A549 (cell line): ENCODE measurements around the gene MCOLN2. TPM values are rescaled to one million over a fixed set of nuclear protein-coding genes. Genes with fewer than 3 reads are reported as not detected.

Experiments
- ATAC-seq, 2 experiments: fragments of 200-7000 bp in 1 of 2; fragments of >200 bp in 1 of 2; cut with Nextera tagmentation in 1 of 2; cut with Tn5 transposase in 1 of 2; 3 replicates each; pipeline versions ENCODE4 v1.8.0 to v1.9.1; 2018 to 2020; ENCODE audit warnings: mild to moderate bottlenecking in 1 of 2, moderate library complexity in 1 of 2
- CTCF ChIA-PET: fragments of 300-600 bp; sonication (Branson Sonifier 250); formaldehyde crosslinking; extraction: SDS; loops from one replicate; lab custom pipeline; 2021; ENCODE audit warnings: antibody characterized with exemption, inconsistent platforms; lab: Yijun Ruan, JAX
- POLR2A ChIA-PET: fragments of 350-600 bp; formaldehyde crosslinking; extraction: SDS; loops from one replicate; lab custom pipeline; 2021; ENCODE audit warnings: antibody characterized with exemption, inconsistent platforms; lab: Yijun Ruan, JAX
- DNase-seq, 2 experiments: peaks; one replicate each; pipeline versions ENCODE4 v3.0.0 to v3.0.0-alpha.2; 2011 to 2016; ENCODE audit warnings: low read depth in 1 of 2, low spot score in 1 of 2
- FAIRE-seq: peaks from 2 replicates; lab custom pipeline; 2011; peaks lifted over from hg19 to GRCh38; lab: Jason Lieb, UNC
- H3K27ac ChIP-seq, 2 experiments: fragments of >200 bp; sonication (Bioruptor Twin); formaldehyde crosslinking; 3 replicates each; pipeline ENCODE4 v1.5.1; 2016 to 2017
- H3K4me1 ChIP-seq: fragments of >200 bp; sonication (Bioruptor Twin); formaldehyde crosslinking; 3 replicates; pipeline ENCODE4 v1.6.1; 2016
- H3K4me2 ChIP-seq: fragments of >200 bp; sonication (Bioruptor Twin); formaldehyde crosslinking; 3 replicates; pipeline ENCODE4 v1.6.1; 2016
- H3K4me3 ChIP-seq: fragments of >200 bp; sonication (Bioruptor Twin); formaldehyde crosslinking; 3 replicates; pipeline ENCODE4 v1.5.1; 2016
- H3K9me3 ChIP-seq: fragments of >200 bp; sonication (Bioruptor Twin); formaldehyde crosslinking; 3 replicates; pipeline ENCODE4 v1.6.1; 2016
- ATOH8 ChIP-seq: fragments of 250-450 bp; sonication (Bioruptor Pico); IDR thresholded peaks from 2 replicates; pipeline ENCODE4 v1.5.0; 2020; ENCODE audit warnings: low read depth, mild to moderate bottlenecking, moderate library complexity
- BCL3 ChIP-seq: fragments of >200 bp; sonication (Bioruptor Twin); formaldehyde crosslinking; IDR thresholded peaks from 3 replicates; pipeline ENCODE4 v1.6.1; 2016
- CBX8 ChIP-seq: fragments of 200-600 bp; sonication (generic); IDR thresholded peaks from 2 replicates; pipeline ENCODE4 v1.6.1; 2016
- CHD2 ChIP-seq: fragments of 150-350 bp; IDR thresholded peaks from 2 replicates; pipeline ENCODE4 v1.6.1; 2014; ENCODE audit warnings: low read length; ENCODE audit not compliant: partially characterized antibody
- CHD4 ChIP-seq: fragments of 200-600 bp; sonication (generic); IDR thresholded peaks from 2 replicates; pipeline ENCODE4 v1.6.1; 2016; ENCODE audit warnings: antibody characterized with exemption, mild to moderate bottlenecking, borderline replicate concordance
- CTCF ChIP-seq: fragments of >200 bp; sonication (Bioruptor Twin); formaldehyde crosslinking; IDR thresholded peaks from 3 replicates; pipeline ENCODE4 v1.5.1; 2016
- E2F6 ChIP-seq: IDR thresholded peaks from 2 replicates; pipeline ENCODE4 v1.6.1; 2012; ENCODE audit warnings: low read depth, borderline replicate concordance
- EHMT2 ChIP-seq: fragments of 200-600 bp; sonication (generic); IDR thresholded peaks from 2 replicates; pipeline ENCODE4 v1.6.1; 2016; ENCODE audit warnings: antibody characterized with exemption, low read depth, mild to moderate bottlenecking, moderate library complexity
- ESRRA ChIP-seq: fragments of 150-350 bp; IDR thresholded peaks from 2 replicates; pipeline ENCODE4 v1.6.1; 2014; ENCODE audit warnings: mild to moderate bottlenecking, low read length, borderline replicate concordance
- FOSL2 ChIP-seq, 2 experiments: fragments of 450-650 bp in 1 of 2; fragments of >200 bp in 1 of 2; sonication (Bioruptor Twin) in 1 of 2; formaldehyde crosslinking; IDR thresholded peaks; 2 replicates each; pipeline versions ENCODE4 v1.5.0 to v1.6.1; 2016 to 2020; ENCODE audit warnings: mild to moderate bottlenecking in 1 of 2, moderate library complexity in 1 of 2
- FOXS1 ChIP-seq: fragments of 250-450 bp; sonication (Bioruptor Pico); IDR thresholded peaks from 2 replicates; pipeline ENCODE4 v1.5.0; 2020; ENCODE audit warnings: mild to moderate bottlenecking, moderate library complexity
- HDAC2 ChIP-seq: fragments of 200-600 bp; sonication (generic); IDR thresholded peaks from 2 replicates; pipeline ENCODE4 v1.6.1; 2016
- HOXB13 ChIP-seq: fragments of 250-450 bp; sonication (Bioruptor Pico); IDR thresholded peaks from 2 replicates; pipeline ENCODE4 v1.5.0; 2020; ENCODE audit warnings: low read depth, mild to moderate bottlenecking, moderate library complexity
- JUNB ChIP-seq: fragments of >200 bp; sonication (Bioruptor Twin); formaldehyde crosslinking; IDR thresholded peaks from 2 replicates; pipeline ENCODE4 v1.6.1; 2016
- KDM1A ChIP-seq: fragments of 200-600 bp; sonication (generic); IDR thresholded peaks from 2 replicates; pipeline ENCODE4 v1.6.1; 2016; ENCODE audit warnings: low read depth, mild to moderate bottlenecking
- KDM5A ChIP-seq: fragments of 200-600 bp; sonication (generic); IDR thresholded peaks from 2 replicates; pipeline ENCODE4 v1.6.1; 2016; ENCODE audit warnings: antibody characterized with exemption, mild to moderate bottlenecking
- MAFK ChIP-seq: fragments of 450-650 bp; IDR thresholded peaks from 2 replicates; pipeline ENCODE4 v1.6.1; 2014; ENCODE audit not compliant: partially characterized antibody
- MAX ChIP-seq: IDR thresholded peaks from 2 replicates; pipeline ENCODE4 v1.6.1; 2012
- MYC ChIP-seq: IDR thresholded peaks from 2 replicates; pipeline ENCODE4 v1.6.1; 2012; ENCODE audit warnings: mild to moderate bottlenecking, inconsistent platforms, low read length, improper control_type of control experiment, borderline replicate concordance
- PHF8 ChIP-seq: fragments of 200-600 bp; sonication (generic); IDR thresholded peaks from 2 replicates; pipeline ENCODE4 v1.6.1; 2016; ENCODE audit warnings: low read depth, mild to moderate bottlenecking, antibody characterized with exemption, moderate library complexity, borderline replicate concordance
- POLR2A ChIP-seq: IDR thresholded peaks from 2 replicates; pipeline ENCODE4 v1.6.1; 2012; ENCODE audit warnings: mild to moderate bottlenecking, low read length
- RARB ChIP-seq: fragments of 250-450 bp; sonication (Bioruptor Pico); IDR thresholded peaks from 2 replicates; pipeline ENCODE4 v1.8.0; 2021; ENCODE audit warnings: mild to moderate bottlenecking, moderate library complexity
- SMC3 ChIP-seq: fragments of >200 bp; sonication (Bioruptor Twin); formaldehyde crosslinking; IDR thresholded peaks from 3 replicates; pipeline ENCODE4 v1.6.1; 2018; ENCODE audit warnings: inconsistent platforms
- TP53 ChIP-seq: fragments of 250-450 bp; sonication (Bioruptor Pico); IDR thresholded peaks from 2 replicates; pipeline ENCODE4 v1.5.0; 2021; ENCODE audit warnings: mild to moderate bottlenecking, moderate library complexity
- ZSCAN20 ChIP-seq: fragments of 250-450 bp; sonication (Bioruptor Pico); IDR thresholded peaks from 2 replicates; pipeline ENCODE4 v1.8.0; 2022; ENCODE audit warnings: mild to moderate bottlenecking, moderate library complexity
- WGBS: methylation state at CpG from one replicate; pipeline ENCODE4 v1.1.6; 2017; ENCODE audit errors: missing lambda C conversion rate; 5-methylcytosine and 5-hydroxymethylcytosine counted together
- polyA plus RNA-seq, 4 experiments: library from polyadenylated mRNA; depleted of rRNA in 3 of 4; stranded (reverse); fragments of >200 nt; fragmentation: RNase III in 1 of 4; extraction: RNeasy Plus Mini Kit Qiagen cat#74134 plus additional on column Dnase treatment in 1 of 4; gene quantifications; 2 replicates in 3 of 4; 3 replicates in 1 of 4; pipeline ENCODE4 v1.2.3, GENCODE V29; 2011 to 2017

MCOLN2 gene
- polyA plus RNA-seq, 2 of the 4 experiments (the other 2 are of a cell fraction): 3.1 to 4.6 TPM

DNA sequence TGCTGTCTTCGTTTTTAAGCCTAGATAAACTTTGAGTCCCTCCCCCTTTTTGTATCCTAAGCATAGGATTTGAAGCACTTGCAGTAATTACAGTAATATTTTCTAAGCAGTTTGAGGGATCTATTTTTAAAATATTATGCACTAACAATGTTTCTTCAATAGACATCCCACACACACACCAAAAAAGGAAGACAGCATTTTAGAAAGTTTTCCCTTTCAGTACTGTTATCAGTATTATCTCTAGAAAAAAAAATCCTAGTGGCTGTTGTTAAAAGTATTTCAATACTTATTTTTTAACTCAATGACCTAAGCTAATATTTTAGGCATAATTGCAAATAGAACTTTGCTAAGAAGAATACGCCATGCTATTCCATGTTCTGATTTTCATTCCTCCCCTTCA lies 36.3 kb upstream of the MCOLN2 start:
- H3K4me1 ChIP-seq: no peaks in the 10 kb centered on the region
- POLR2A ChIA-PET: no interaction called here
- CTCF ChIA-PET: interaction anchor here (1.7 kb wide), 1 partner anchor 89 kb away, joined by 10 read pairs; no protein-coding TSS in a partner anchor
- FAIRE-seq (no peak), ATAC-seq (no peak), DNase-seq (no peak)
- H3K4me3 ChIP-seq: no peak overlapping the region
- 54% methylated on average over 2 of the region's 2 CpGs for WGBS
- TF ChIP-seq BCL3 (no peak), TP53 (CRISPR knock-in tag) (no peak), ATOH8 (CRISPR knock-in tag) (no peak), MYC (no peak), MAX (no peak)
- TF ChIP-seq, all 56 proteins: peak for 0
- H3K27ac ChIP-seq: no peak overlapping the region
- no peaks in the 10 kb centered on the region for H3K9me3 ChIP-seq
- no peak overlapping the region for H3K4me2 ChIP-seq

- no peak for ATAC-seq
- no peak for DNase-seq
- ChIA-PET CTCF (interaction anchor here (1.0 kb wide), 1 partner anchor 86 kb away, joined by 4 read pairs; no protein-coding TSS in a partner anchor), POLR2A (no interaction called here)
- FAIRE-seq: no peak
- Histone ChIP-seq H3K4me3 (no peak overlapping the region), H3K4me2 (no peak overlapping the region), H3K4me1 (no peaks in the 10 kb centered on the region), H3K9me3 (no peaks in the 10 kb centered on the region), H3K27ac (no peak overlapping the region)
- TF ChIP-seq CHD2 (no peak), SMC3 (no peak), E2F6 (no peak), KDM1A (no peak), HOXB13 (CRISPR knock-in tag) (no peak), FOSL2 (IDR thresholded peaks at IDR 0.05) (no peak), FOSL2 (CRISPR knock-in tag; IDR thresholded peaks at IDR 0.05) (no peak), FOXS1 (CRISPR knock-in tag) (no peak), PHF8 (no peak), TP53 (CRISPR knock-in tag) (no peak), HDAC2 (no peak), RARB (no peak), ZSCAN20 (no peak), POLR2A (no peak), MAFK (no peak), CBX8 (no peak), KDM5A (no peak), EHMT2 (no peak), JUNB (no peak), CHD4 (no peak)
- TF ChIP-seq, all 56 proteins: peak for 0
These were observed 33.6 kb upstream of the MCOLN2 start for GRCh38 chr1:85030536-85030935.

GRCh38 chr1:85028151-85028550 lies 31.2 kb upstream of the MCOLN2 start:
- WGBS: 77% methylated on average over 3 of the region's 3 CpGs
- no peaks in the 10 kb centered on the region for H3K4me1 ChIP-seq
- H3K27ac ChIP-seq: no peak overlapping the region
- ATAC-seq: no peak
- no peaks in the 10 kb centered on the region for H3K9me3 ChIP-seq
- H3K4me2 ChIP-seq: no peak overlapping the region
- H3K4me3 ChIP-seq: no peak overlapping the region
- TF ChIP-seq BCL3: no peak
- TF ChIP-seq ESRRA: no peak
- TF ChIP-seq RARB: no peak
- TF ChIP-seq HOXB13 (CRISPR knock-in tag): no peak
- no peak for TF ChIP-seq MAX
- no peak for TF ChIP-seq MYC
- no peak for TF ChIP-seq CTCF
- TF ChIP-seq EHMT2: no peak
- no peak for DNase-seq
- CTCF ChIA-PET: interaction anchor here (1.7 to 2.2 kb wide), 3 partner anchors 10 to 85 kb away, joined by 4 to 14 read pairs (median 7); no protein-coding TSS in a partner anchor
- FAIRE-seq: no peak
- POLR2A ChIA-PET: interaction anchor here (1.1 kb wide), 1 partner anchor 83 kb away, joined by 3 read pairs; no protein-coding TSS in a partner anchor
